Peyer's patch (tissue), 4 donors: ENCODE results near the gene GPANK1. TPM values are rescaled to one million over a fixed set of nuclear protein-coding genes. Genes with fewer than 3 reads are reported as not detected.

Experiments used
- DNase-seq, 3 donors: peaks; one replicate each; pipeline ENCODE4 v3.0.0-alpha.2; 2017 to 2019
- H3K27ac ChIP-seq, 4 donors: fragments of 200-600 bp; sonication (generic); one replicate each; pipeline ENCODE4 v1.5.1; 2016 to 2019
- H3K27me3 ChIP-seq, 2 donors: fragments of 200-600 bp; sonication (generic); one replicate each; pipeline ENCODE4 v1.5.1; 2019
- H3K36me3 ChIP-seq, 3 donors: fragments of 200-600 bp; sonication (generic); one replicate each; pipeline ENCODE4 v1.5.1; 2016 to 2019
- H3K4me1 ChIP-seq, 4 donors: fragments of 200-600 bp; sonication (generic); one replicate each; pipeline ENCODE4 v1.5.1; 2016 to 2019
- H3K4me3 ChIP-seq, 4 donors: fragments of 200-600 bp; sonication (generic); 1 replicate in 3 of 4; 2 replicates in 1 of 4; pipeline ENCODE4 v1.5.1; 2016 to 2019; ENCODE audit warnings: mild to moderate bottlenecking in 1 of 4
- H3K9me3 ChIP-seq, 4 donors: fragments of 200-600 bp; sonication (generic); one replicate each; pipeline ENCODE4 v1.5.1; 2016 to 2019; ENCODE audit warnings: mild to moderate bottlenecking in 1 of 4
- CTCF ChIP-seq, 6 experiments: fragments of 450-650 bp in 4 of 6; fragments of 200-600 bp in 2 of 6; sonication (generic) in 1 of 6; IDR thresholded peaks; one replicate each; pipeline ENCODE4 v1.5.1; 2017 to 2019; ENCODE audit warnings: antibody characterized with exemption in 6 of 6, mild to moderate bottlenecking in 3 of 6, moderate library complexity in 1 of 6
- POLR2A ChIP-seq, 2 donors: fragments of 450-650 bp; IDR thresholded peaks; one replicate each; pipeline ENCODE4 v1.5.1; 2017; ENCODE audit warnings: antibody characterized with exemption in 2 of 2, mild to moderate bottlenecking in 2 of 2, moderate library complexity in 2 of 2
- total RNA-seq, 4 donors: library from RNA; depleted of rRNA; stranded (reverse); fragments of >200 nt; gene quantifications; one replicate each; pipeline ENCODE4 v1.1.0, GENCODE V29; 2016

The GPANK1 gene
- total RNA-seq, 4 donors from 2014 or later, result 29.4 to 63.5 (median 41.9) TPM

- Histone ChIP-seq H3K27ac (peak within 1 kb of the TSS; percentile 95 to 99 (median 97)), H3K4me1 (peaks cover 0 to 26% (median 9%) of the 10 kb centered on the region in 4 donors), H3K36me3 (peaks cover 0 to 16% (median 0%) of the 10 kb centered on the region in 3 donors), H3K27me3 (no peaks in the 10 kb centered on the region), H3K4me3 (peak within 1 kb of the TSS; percentile 77 to 85 (median 82)), H3K9me3 (no peaks in the 10 kb centered on the region)
- DNase-seq, result peak; percentile 99 to 100 (median 100)
- TF ChIP-seq CTCF (IDR thresholded peaks at IDR 0.05) (peak in 5 of 6 experiments; percentile 18 to 35 (median 28)), POLR2A (IDR thresholded peaks at IDR 0.05) (peak; percentile 94 to 97)
Observed at GRCh38 chr6:31702819-31703716, 38.3 kb upstream of the GPANK1 start, which contains the start of gene ABHD16A. Gene ABHD16A, minus strand, starts transcription at chr6:31703324. Its CDS starts 43 bp downstream, at chr6:31703281.

DNA sequence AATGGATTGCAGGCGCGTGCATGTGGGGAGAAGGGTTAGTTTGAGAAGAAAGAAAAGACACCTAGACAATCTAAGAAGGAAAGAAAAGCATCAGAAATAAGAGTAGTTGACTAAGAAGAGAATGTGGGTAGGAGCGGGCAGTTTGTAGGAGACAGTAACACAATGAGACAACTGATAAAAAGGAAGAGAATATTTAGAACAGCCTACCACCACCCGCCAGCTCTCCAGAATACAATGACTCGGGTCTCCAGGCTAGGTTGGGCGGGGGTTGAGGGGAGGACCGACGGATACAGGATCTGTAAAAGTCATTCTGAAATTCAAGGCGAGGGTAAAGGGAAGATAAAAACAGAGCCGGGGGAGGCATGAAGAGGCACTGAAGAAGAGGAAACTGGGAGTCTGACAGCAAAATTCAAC lies 37.6 kb upstream of the GPANK1 start:
- Histone ChIP-seq H3K9me3 (no peaks in the 10 kb centered on the region), H3K27ac (peak overlapping the region; percentile 95 to 99 (median 97)), H3K4me1 (peaks cover 0 to 26% (median 9%) of the 10 kb centered on the region in 4 donors), H3K36me3 (peaks cover 0 to 21% (median 0%) of the 10 kb centered on the region in 3 donors), H3K4me3 (peak overlapping the region; percentile 77 to 85 (median 82)), H3K27me3 (no peaks in the 10 kb centered on the region)
- TF ChIP-seq CTCF (IDR thresholded peaks at IDR 0.05) (no peak), POLR2A (IDR thresholded peaks at IDR 0.05) (no peak)
- no peak for DNase-seq

DNA sequence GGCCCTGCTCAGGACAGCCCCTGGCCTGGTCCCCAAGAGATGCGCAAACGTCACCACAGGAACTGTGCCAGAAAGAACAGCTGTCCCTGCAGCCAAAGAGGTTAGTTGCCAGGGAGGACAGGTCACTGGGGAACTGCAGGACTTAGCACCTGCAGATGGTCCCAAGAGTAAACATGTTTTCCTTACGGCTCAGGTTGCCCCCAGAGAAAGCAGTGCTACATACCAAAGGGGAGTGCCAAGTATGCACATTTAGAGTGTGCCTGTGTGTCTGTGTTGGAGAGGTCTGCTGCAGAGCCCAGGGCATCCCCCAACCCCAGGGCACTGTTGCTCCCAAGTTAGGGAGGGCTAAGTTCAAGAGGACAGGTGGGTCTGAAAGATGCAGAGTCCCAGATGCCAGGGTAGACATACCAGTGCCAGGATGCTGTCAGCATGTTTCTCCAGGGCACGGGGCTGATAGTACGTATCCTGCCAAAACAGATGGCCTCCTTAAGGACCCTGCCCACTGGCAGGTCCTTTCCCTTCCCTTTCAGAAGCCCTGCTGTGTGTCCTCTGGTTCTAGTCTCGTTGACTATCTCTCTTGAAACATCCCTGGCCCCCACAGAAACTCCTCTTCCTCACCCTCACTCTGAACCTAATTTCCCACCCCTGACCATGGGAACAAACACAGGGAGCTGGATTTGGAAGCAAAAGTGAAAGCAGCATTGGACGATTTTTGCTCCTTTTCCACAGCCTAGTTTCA lies 37.0 kb upstream of the GPANK1 start:
- peaks cover 0 to 26% (median 0%) of the 10 kb centered on the region in 3 donors for H3K36me3 ChIP-seq
- H3K4me1 ChIP-seq, result peaks cover 0 to 26% (median 9%) of the 10 kb centered on the region in 4 donors
- TF ChIP-seq POLR2A (IDR thresholded peaks at IDR 0.05) (no peak), CTCF (IDR thresholded peaks at IDR 0.05) (no peak)
- no peaks in the 10 kb centered on the region for H3K27me3 ChIP-seq
- peak overlapping the region; percentile 77 to 85 (median 82) for H3K4me3 ChIP-seq
- H3K9me3 ChIP-seq, result no peaks in the 10 kb centered on the region
- peak overlapping the region; percentile 95 to 99 (median 97) for H3K27ac ChIP-seq
- DNase-seq, result no peak

DNA sequence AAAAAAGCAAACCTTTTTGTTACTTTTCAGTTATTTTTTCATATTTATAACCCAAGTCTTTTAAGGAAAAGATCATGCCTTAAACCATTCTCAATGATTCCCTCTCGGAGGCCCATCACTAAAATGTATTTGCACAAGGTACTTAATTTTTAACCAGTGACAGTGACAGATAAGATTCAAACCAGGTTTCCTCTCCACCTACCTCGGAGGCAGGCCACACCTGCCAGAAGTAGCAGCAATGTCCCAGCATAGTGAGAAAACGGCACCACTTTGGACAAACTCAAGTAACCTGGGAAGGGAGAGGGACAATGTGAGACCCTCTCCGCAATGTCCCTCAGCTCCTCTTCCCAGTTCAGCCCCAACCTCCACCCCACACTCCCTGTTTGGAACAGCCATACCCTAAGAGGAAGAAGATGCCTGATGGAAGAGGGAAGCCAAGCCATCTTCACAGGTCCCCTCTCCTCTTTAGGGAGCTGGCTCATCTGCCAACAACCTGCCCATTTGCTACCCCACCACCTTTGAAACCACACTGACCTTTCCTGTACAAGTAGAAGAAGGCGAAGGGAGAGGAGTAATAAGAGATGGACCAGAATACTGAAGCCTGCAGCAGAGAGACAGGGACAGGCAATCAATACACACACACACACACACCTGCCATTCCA lies 36.1 kb upstream of the GPANK1 start:
- Histone ChIP-seq H3K27me3 (no peaks in the 10 kb centered on the region), H3K9me3 (no peaks in the 10 kb centered on the region), H3K36me3 (peaks cover 0 to 35% (median 0%) of the 10 kb centered on the region in 3 donors), H3K4me3 (no peak overlapping the region), H3K27ac (no peak overlapping the region), H3K4me1 (peaks cover 0 to 26% (median 9%) of the 10 kb centered on the region in 4 donors)
- DNase-seq, result no peak
- TF ChIP-seq POLR2A (IDR thresholded peaks at IDR 0.05) (no peak), CTCF (IDR thresholded peaks at IDR 0.05) (no peak)

DNA sequence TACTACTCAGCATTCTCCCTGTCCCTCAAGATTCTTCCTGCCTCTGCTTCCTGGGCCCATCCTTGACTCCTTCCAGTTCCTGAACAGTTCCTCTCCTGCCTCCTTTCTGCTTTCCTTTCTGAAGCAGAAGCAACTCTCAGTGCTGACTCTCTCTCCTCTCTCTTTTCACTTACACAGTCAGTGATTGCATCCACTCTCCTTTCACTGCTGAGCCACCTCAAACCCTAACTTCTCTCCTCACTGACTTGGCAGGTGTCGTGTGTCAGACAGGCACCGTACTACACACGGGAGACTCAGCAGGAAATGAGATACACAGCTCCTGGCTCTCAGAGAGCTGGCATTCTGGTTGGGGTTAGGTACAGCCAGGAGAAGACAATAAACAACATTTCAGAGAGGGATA lies 32.8 kb upstream of the GPANK1 start:
- H3K36me3 ChIP-seq, result peaks cover 0 to 68% (median 0%) of the 10 kb centered on the region in 3 donors
- H3K27ac ChIP-seq, result no peak overlapping the region
- DNase-seq, result no peak

More for the DNA sequence above, 32.8 kb upstream of the GPANK1 start:
- H3K27me3 ChIP-seq, result no peaks in the 10 kb centered on the region
- TF ChIP-seq POLR2A (IDR thresholded peaks at IDR 0.05) (no peak), CTCF (IDR thresholded peaks at IDR 0.05) (no peak)
- no peaks in the 10 kb centered on the region for H3K9me3 ChIP-seq
- no peak overlapping the region for H3K4me3 ChIP-seq
- peaks cover 0 to 19% (median 9%) of the 10 kb centered on the region in 4 donors for H3K4me1 ChIP-seq
